Loucy (cell line): ENCODE data around the gene ATRAID.
"Not testable (repeated sequence)": the region's sequence is repeated elsewhere in the genome, so short reads cannot be mapped to it uniquely, and the experiment has no call there.

ENCODE experiments used
- H2AFZ ChIP-seq: fragments of 200-600 bp; sonication (generic); 2 replicates; pipeline ENCODE4 v1.6.0; 2016; ENCODE audit warnings: antibody characterized with exemption, mild to moderate bottlenecking, low read length, moderate library complexity
- H3F3A ChIP-seq: fragments of 200-600 bp; 2 replicates; pipeline ENCODE4 v1.6.0; 2016; ENCODE audit warnings: antibody characterized with exemption, low read depth, mild to moderate bottlenecking
- H3K27me3 ChIP-seq: fragments of 200-600 bp; sonication (generic); 2 replicates; pipeline ENCODE4 v1.6.1; 2014; ENCODE audit warnings: low read length, mild to moderate bottlenecking; ENCODE audit not compliant: insufficient read depth, poor library complexity, severe bottlenecking
- H3K36me3 ChIP-seq: fragments of 200-600 bp; sonication (generic); 2 replicates; pipeline ENCODE4 v1.6.1; 2016; ENCODE audit warnings: low read length; ENCODE audit not compliant: insufficient read depth
- H3K4me1 ChIP-seq: fragments of 200-600 bp; sonication (generic); 2 replicates; pipeline ENCODE4 v1.5.1; 2014; ENCODE audit warnings: low read length, mild to moderate bottlenecking; ENCODE audit not compliant: insufficient read depth, poor library complexity, severe bottlenecking
- H3K4me2 ChIP-seq: fragments of 200-600 bp; sonication (generic); 2 replicates; pipeline ENCODE4 v1.6.0; 2014; ENCODE audit warnings: antibody characterized with exemption, low read length, low read depth, mild to moderate bottlenecking; ENCODE audit not compliant: poor library complexity, severe bottlenecking
- H3K4me3 ChIP-seq: fragments of 200-600 bp; sonication (generic); 2 replicates; pipeline ENCODE4 v1.5.1; 2014; ENCODE audit warnings: low read length, mild to moderate bottlenecking, mixed read lengths; ENCODE audit not compliant: poor library complexity, severe bottlenecking
- H3K79me2 ChIP-seq: fragments of 200-600 bp; sonication (generic); 2 replicates; pipeline ENCODE4 v1.6.1; 2014; ENCODE audit warnings: low read length; ENCODE audit not compliant: insufficient read depth
- H3K9ac ChIP-seq: fragments of 200-600 bp; sonication (generic); 2 replicates; pipeline ENCODE4 v1.6.0; 2014; ENCODE audit warnings: mild to moderate bottlenecking, low read depth, low read length, moderate library complexity; ENCODE audit not compliant: poor library complexity, severe bottlenecking
- H3K9me2 ChIP-seq: fragments of 200-600 bp; sonication (generic); replicated peaks from 2 replicates; pipeline ENCODE4 v1.6.1; 2016; ENCODE audit warnings: low read depth, low read length, mixed read lengths
- H3K9me3 ChIP-seq: fragments of 200-600 bp; sonication (generic); 2 replicates; pipeline ENCODE4 v1.6.1; 2014; ENCODE audit warnings: mild to moderate bottlenecking, antibody characterized with exemption, low read length, low read depth; ENCODE audit not compliant: insufficient read depth
- H4K20me1 ChIP-seq: fragments of 200-600 bp; sonication (generic); 2 replicates; pipeline ENCODE4 v1.6.0; 2014; ENCODE audit warnings: antibody characterized with exemption, low read length, mild to moderate bottlenecking; ENCODE audit not compliant: insufficient read depth, poor library complexity, severe bottlenecking
- CTCF ChIP-seq: fragments of 200-600 bp; sonication (generic); conservative IDR thresholded peaks from 2 replicates; pipeline ENCODE4 v1.5.1; 2014; ENCODE audit warnings: mild to moderate bottlenecking, antibody characterized with exemption, low read length
- EZH2phosphoT487 ChIP-seq: fragments of 200-600 bp; IDR thresholded peaks from 2 replicates; pipeline ENCODE4 v1.6.1; 2018; ENCODE audit warnings: antibody characterized with exemption, mild to moderate bottlenecking, moderate library complexity, borderline replicate concordance

The ATRAID gene

DNA sequence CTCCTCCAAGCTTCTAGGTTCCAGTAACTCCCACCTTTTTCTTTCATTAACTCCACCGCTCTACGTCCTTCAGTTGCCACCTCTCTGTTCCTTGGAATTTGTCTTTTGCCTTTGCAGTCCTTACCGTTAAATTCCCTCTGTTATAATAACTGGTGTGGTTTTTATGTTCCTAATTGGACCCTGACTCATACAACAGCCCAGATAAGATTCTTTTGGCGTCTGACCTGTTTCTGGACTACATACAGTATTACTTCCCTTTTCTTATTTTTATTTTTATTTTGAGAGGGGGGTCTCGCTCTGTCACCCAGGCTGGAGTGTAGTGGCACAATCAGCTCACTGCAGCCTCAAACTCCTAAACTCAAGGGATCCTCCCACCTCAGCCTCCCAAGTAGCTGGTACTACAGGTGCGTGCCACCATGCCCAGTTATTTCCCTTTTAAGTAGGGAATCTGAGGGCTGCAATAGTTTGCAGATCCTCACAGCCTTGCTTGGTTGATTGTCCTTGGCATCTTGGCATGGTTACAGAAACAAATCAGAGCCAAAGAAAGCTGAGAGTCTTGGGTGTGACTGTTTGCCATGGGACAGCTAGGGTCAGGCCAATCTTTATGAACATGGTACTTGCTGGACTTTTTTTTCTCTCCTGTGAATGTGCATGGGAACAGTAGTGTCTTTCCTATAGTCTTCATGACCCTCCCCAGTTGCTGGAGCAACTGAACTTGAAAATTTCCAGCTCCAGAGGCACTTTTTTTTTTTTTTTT, 41.1 kb upstream of the ATRAID start:
- H3K4me2 ChIP-seq: peak overlapping the region; percentile 73
- H3F3A ChIP-seq: no peaks in the 10 kb centered on the region
- no peaks in the 10 kb centered on the region for H3K4me1 ChIP-seq
- no peaks in the 10 kb centered on the region for H3K27me3 ChIP-seq
- no peaks in the 10 kb centered on the region for H3K9me2 ChIP-seq
- H3K9me3 ChIP-seq: no peaks in the 10 kb centered on the region
- no peaks in the 10 kb centered on the region for H3K36me3 ChIP-seq
- peak overlapping the region; percentile 92 for H2AFZ ChIP-seq
- TF ChIP-seq EZH2phosphoT487: no peak
- TF ChIP-seq CTCF: no peak
- no peaks in the 10 kb centered on the region for H4K20me1 ChIP-seq
- peak overlapping the region; percentile 69 for H3K4me3 ChIP-seq
- H3K79me2 ChIP-seq: no peaks in the 10 kb centered on the region
- no peak overlapping the region for H3K9ac ChIP-seq

DNA sequence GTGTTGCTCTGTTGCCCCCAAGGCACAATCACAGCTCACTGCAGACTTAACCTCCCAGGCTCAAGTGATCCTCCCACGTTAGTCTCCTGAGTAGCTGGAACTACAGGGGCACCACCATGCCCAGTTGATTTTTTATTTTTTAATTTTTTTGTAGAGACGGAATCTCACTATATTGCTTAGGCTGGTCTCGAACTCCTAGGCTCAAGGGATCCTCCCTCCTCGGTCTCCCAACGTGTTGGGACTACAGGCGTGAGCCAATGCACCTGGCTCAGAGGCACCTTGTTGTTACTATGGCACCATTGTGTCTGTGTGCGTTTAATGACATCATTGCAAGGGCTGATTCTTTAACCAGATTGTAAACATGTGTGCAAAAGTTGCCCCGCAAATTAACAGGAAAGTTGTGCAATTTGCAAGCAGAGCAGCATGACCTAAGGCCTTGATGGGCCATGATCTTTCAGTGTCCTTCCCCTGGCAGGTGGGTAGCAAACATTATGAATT, 40.4 kb upstream of the ATRAID start:
- no peaks in the 10 kb centered on the region for H3K4me1 ChIP-seq
- no peak overlapping the region for H3K4me2 ChIP-seq
- no peaks in the 10 kb centered on the region for H4K20me1 ChIP-seq
- no peaks in the 10 kb centered on the region for H3K79me2 ChIP-seq
- no peak overlapping the region for H3K9ac ChIP-seq
- H3F3A ChIP-seq: no peaks in the 10 kb centered on the region
- no peak overlapping the region for H3K4me3 ChIP-seq
- no peak for TF ChIP-seq EZH2phosphoT487
- TF ChIP-seq CTCF: no peak
- no peaks in the 10 kb centered on the region for H3K36me3 ChIP-seq
- no peaks in the 10 kb centered on the region for H3K9me3 ChIP-seq
- H3K27me3 ChIP-seq: no peaks in the 10 kb centered on the region
- H2AFZ ChIP-seq: no peak overlapping the region
- no peaks in the 10 kb centered on the region for H3K9me2 ChIP-seq

GRCh38 chr2:27174638-27175037, 37.2 kb upstream of the ATRAID start:
- Histone ChIP-seq H3K36me3 (no peaks in the 10 kb centered on the region), H3K4me3 (no peak overlapping the region), H3K27me3 (no peaks in the 10 kb centered on the region), H3K4me2 (no peak overlapping the region), H3K9ac (no peak overlapping the region), H4K20me1 (no peaks in the 10 kb centered on the region), H3K9me3 (no peaks in the 10 kb centered on the region), H3K79me2 (no peaks in the 10 kb centered on the region), H3K4me1 (no peaks in the 10 kb centered on the region), H3F3A (no peaks in the 10 kb centered on the region), H2AFZ (no peak overlapping the region), H3K9me2 (no peaks in the 10 kb centered on the region)
- no peak for TF ChIP-seq EZH2phosphoT487

DNA sequence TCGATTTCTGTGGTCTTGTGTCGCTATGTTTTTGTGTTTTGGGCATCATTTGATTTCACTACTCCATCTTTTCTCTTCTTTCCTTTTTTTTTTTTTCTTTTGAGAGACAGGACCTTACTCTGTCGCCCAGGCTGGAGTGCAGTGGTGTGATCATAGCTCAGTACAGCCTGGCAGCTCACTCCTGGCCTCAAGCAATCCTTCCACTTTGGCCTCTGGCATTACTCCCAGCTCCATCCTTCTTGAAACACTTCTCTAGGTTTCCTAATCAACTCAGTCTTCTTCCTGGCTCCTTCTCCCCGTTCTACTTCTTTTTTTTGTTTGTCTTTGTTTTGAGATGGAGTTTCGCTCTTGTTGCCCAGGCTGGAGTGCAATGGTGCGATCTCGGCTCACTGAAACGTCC, 36.5 kb upstream of the ATRAID start:
- Histone ChIP-seq H3K27me3 (no peaks in the 10 kb centered on the region), H3K9ac (no peak overlapping the region), H3F3A (no peaks in the 10 kb centered on the region), H3K4me3 (no peak overlapping the region), H3K36me3 (no peaks in the 10 kb centered on the region), H3K4me2 (no peak overlapping the region), H4K20me1 (no peaks in the 10 kb centered on the region), H3K4me1 (no peaks in the 10 kb centered on the region), H3K9me3 (no peaks in the 10 kb centered on the region), H3K9me2 (no peaks in the 10 kb centered on the region), H3K79me2 (no peaks in the 10 kb centered on the region), H2AFZ (no peak overlapping the region)
- no peak for TF ChIP-seq CTCF
- TF ChIP-seq EZH2phosphoT487: no peak

GRCh38 chr2:27175781-27176180, 36.1 kb upstream of the ATRAID start:
- H3K36me3 ChIP-seq, H3F3A ChIP-seq, H3K4me3 ChIP-seq, H3K27me3 ChIP-seq, H3K4me1 ChIP-seq, H3K4me2 ChIP-seq, H4K20me1 ChIP-seq, H2AFZ ChIP-seq, H3K9me2 ChIP-seq, H3K79me2 ChIP-seq, H3K9ac ChIP-seq, H3K9me3 ChIP-seq: not testable (repeated sequence)
